Hepatocyte (in vitro differentiated cells): ENCODE measurements around the gene FOXA2.

ENCODE experiments used
- EZH2 ChIP-seq: fragments of 200-600 bp; sonication (generic); IDR thresholded peaks from 2 replicates; pipeline ENCODE4 v1.6.1; 2016; ENCODE audit warnings: antibody characterized with exemption, mild to moderate bottlenecking, borderline replicate concordance
- TF ChIP-seq, protein P1 (sequence below): fragments of 200-600 bp; sonication (generic); IDR thresholded peaks from 2 replicates; pipeline ENCODE4 v1.5.1; 2016; ENCODE audit warnings: antibody characterized with exemption, mild to moderate bottlenecking; ENCODE audit not compliant: poor library complexity

DNA sequence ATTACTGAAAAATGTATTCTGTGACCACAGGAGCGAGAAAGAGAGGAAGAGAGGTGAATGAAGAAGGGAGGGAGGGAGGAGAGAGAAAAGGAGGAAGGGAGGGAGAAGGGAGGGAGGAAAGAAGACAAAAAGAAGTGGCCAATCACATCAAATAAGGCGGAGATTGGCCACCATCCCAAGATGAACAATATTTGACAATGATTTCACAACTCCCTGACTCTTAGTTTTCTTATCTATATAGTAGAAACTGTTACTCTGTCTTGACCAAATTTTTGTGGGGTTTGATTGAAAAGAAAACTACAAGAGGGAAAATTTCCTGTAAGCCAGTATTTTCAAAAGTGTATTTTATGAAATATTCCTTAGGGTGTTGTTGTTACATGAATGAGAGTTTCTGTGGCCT is 52.6 kb downstream of the FOXA2 start:
- TF ChIP-seq EZH2 = no peak
- TF ChIP-seq, protein P1, sequence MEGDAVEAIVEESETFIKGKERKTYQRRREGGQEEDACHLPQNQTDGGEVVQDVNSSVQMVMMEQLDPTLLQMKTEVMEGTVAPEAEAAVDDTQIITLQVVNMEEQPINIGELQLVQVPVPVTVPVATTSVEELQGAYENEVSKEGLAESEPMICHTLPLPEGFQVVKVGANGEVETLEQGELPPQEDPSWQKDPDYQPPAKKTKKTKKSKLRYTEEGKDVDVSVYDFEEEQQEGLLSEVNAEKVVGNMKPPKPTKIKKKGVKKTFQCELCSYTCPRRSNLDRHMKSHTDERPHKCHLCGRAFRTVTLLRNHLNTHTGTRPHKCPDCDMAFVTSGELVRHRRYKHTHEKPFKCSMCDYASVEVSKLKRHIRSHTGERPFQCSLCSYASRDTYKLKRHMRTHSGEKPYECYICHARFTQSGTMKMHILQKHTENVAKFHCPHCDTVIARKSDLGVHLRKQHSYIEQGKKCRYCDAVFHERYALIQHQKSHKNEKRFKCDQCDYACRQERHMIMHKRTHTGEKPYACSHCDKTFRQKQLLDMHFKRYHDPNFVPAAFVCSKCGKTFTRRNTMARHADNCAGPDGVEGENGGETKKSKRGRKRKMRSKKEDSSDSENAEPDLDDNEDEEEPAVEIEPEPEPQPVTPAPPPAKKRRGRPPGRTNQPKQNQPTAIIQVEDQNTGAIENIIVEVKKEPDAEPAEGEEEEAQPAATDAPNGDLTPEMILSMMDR = no peak
